ENCODE measurements around the gene MED9. TPM values are rescaled to one million over a fixed set of nuclear protein-coding genes. Genes with fewer than 3 reads are reported as not detected.

Gene MED9
- total RNA-seq, 2 donors from 2014 or later = 11.3 to 18.2 TPM

- Mint-ChIP-seq H3K9me3 (no peaks in the 10 kb centered on the region), H3K4me3 (peak overlapping the region; percentile 60), H3K27ac (no peak overlapping the region), H3K4me1 (ENCODE audit: low read depth in 2 of 2) (peaks cover 10 to 12% of the 10 kb centered on the region in 2 donors), H3K27me3 (peaks cover 3 to 7% of the 10 kb centered on the region in 2 donors), H3K36me3 (no peaks in the 10 kb centered on the region)
- ATAC-seq (no peak), DNase-seq (ENCODE audit: low spot score) (no peak)
Measured at GRCh38 chr17:17497065-17497844, 20.5 kb downstream of the MED9 start.

- DNase-seq (ENCODE audit: low spot score) (no peak), ATAC-seq (no peak)
- Mint-ChIP-seq H3K4me1 (ENCODE audit: low read depth in 2 of 2) (peaks cover 10 to 12% of the 10 kb centered on the region in 2 donors), H3K4me3 (no peak overlapping the region), H3K27me3 (peaks cover 3 to 7% of the 10 kb centered on the region in 2 donors), H3K27ac (no peak overlapping the region), H3K9me3 (no peaks in the 10 kb centered on the region), H3K36me3 (no peaks in the 10 kb centered on the region)
Measured at GRCh38 chr17:17497845-17498520, 21.2 kb downstream of the MED9 start.

- Mint-ChIP-seq H3K27ac (no peak overlapping the region), H3K9me3 (no peaks in the 10 kb centered on the region), H3K4me3 (no peak overlapping the region), H3K27me3 (peaks cover 3 to 7% of the 10 kb centered on the region in 2 donors), H3K4me1 (ENCODE audit: low read depth in 2 of 2) (peaks cover 10 to 12% of the 10 kb centered on the region in 2 donors), H3K36me3 (no peaks in the 10 kb centered on the region)
- no peak for ATAC-seq
- no peak for DNase-seq (ENCODE audit: low spot score)
Measured at GRCh38 chr17:17498606-17499301, 22.0 kb downstream of the MED9 start.

- no peaks in the 10 kb centered on the region for H3K36me3 Mint-ChIP-seq
- no peak overlapping the region for H3K4me3 Mint-ChIP-seq
Measured at GRCh38 chr17:17499402-17500145, 22.8 kb downstream of the MED9 start.

GRCh38 chr17:17500999-17501605 lies 24.3 kb downstream of the MED9 start:
- Mint-ChIP-seq H3K27me3 (no peaks in the 10 kb centered on the region), H3K4me1 (ENCODE audit: low read depth in 2 of 2) (peaks cover 2 to 4% of the 10 kb centered on the region in 2 donors), H3K9me3 (no peaks in the 10 kb centered on the region), H3K4me3 (no peak overlapping the region), H3K27ac (no peak overlapping the region), H3K36me3 (no peaks in the 10 kb centered on the region)
- ATAC-seq = no peak
- DNase-seq (ENCODE audit: low spot score) = peak; percentile 20

More at GRCh38 chr17:17499402-17500145, 22.8 kb downstream of the MED9 start:
- DNase-seq (ENCODE audit: low spot score) (no peak), ATAC-seq (no peak)
- Mint-ChIP-seq H3K27me3 (peaks cover 3 to 7% of the 10 kb centered on the region in 2 donors), H3K9me3 (no peaks in the 10 kb centered on the region), H3K4me1 (ENCODE audit: low read depth in 2 of 2) (peaks cover 10 to 12% of the 10 kb centered on the region in 2 donors), H3K27ac (no peak overlapping the region)

- H3K27me3 Mint-ChIP-seq = no peaks in the 10 kb centered on the region
- ATAC-seq = no peak
Measured at GRCh38 chr17:17502741-17503565, 26.2 kb downstream of the MED9 start.

GRCh38 chr17:17503566-17504130 lies 26.8 kb downstream of the MED9 start:
- ATAC-seq (no peak), DNase-seq (ENCODE audit: low spot score) (no peak)
- Mint-ChIP-seq H3K27me3 (no peaks in the 10 kb centered on the region), H3K36me3 (no peaks in the 10 kb centered on the region), H3K4me1 (ENCODE audit: low read depth in 2 of 2) (no peaks in the 10 kb centered on the region), H3K4me3 (no peak overlapping the region), H3K27ac (no peak overlapping the region), H3K9me3 (no peaks in the 10 kb centered on the region)

More at GRCh38 chr17:17502741-17503565, 26.2 kb downstream of the MED9 start:
- Mint-ChIP-seq H3K9me3 (no peaks in the 10 kb centered on the region), H3K4me1 (ENCODE audit: low read depth in 2 of 2) (no peaks in the 10 kb centered on the region), H3K36me3 (no peaks in the 10 kb centered on the region), H3K4me3 (no peak overlapping the region), H3K27ac (no peak overlapping the region)
- no peak for DNase-seq (ENCODE audit: low spot score)

- H3K4me3 Mint-ChIP-seq = no peak overlapping the region
- ATAC-seq (no peak), DNase-seq (ENCODE audit: low spot score) (no peak)
- H3K4me1 Mint-ChIP-seq (ENCODE audit: low read depth in 2 of 2) = no peaks in the 10 kb centered on the region
- H3K36me3 Mint-ChIP-seq = no peaks in the 10 kb centered on the region
- H3K27ac Mint-ChIP-seq = no peak overlapping the region
- H3K9me3 Mint-ChIP-seq = no peaks in the 10 kb centered on the region
- H3K27me3 Mint-ChIP-seq = no peaks in the 10 kb centered on the region
Measured at GRCh38 chr17:17504341-17505140, 27.7 kb downstream of the MED9 start.

- no peaks in the 10 kb centered on the region for H3K27me3 Mint-ChIP-seq
- no peak overlapping the region for H3K27ac Mint-ChIP-seq
- no peak for ATAC-seq
- H3K9me3 Mint-ChIP-seq = no peaks in the 10 kb centered on the region
- H3K4me3 Mint-ChIP-seq = no peak overlapping the region
- no peaks in the 10 kb centered on the region for H3K36me3 Mint-ChIP-seq
- peaks cover 0 to 4% of the 10 kb centered on the region in 2 donors for H3K4me1 Mint-ChIP-seq (ENCODE audit: low read depth in 2 of 2)
- no peak for DNase-seq (ENCODE audit: low spot score)
Measured at GRCh38 chr17:17505151-17505550, 28.4 kb downstream of the MED9 start.

GRCh38 chr17:17505610-17506171 lies 28.9 kb downstream of the MED9 start:
- Mint-ChIP-seq H3K4me1 (ENCODE audit: low read depth in 2 of 2) (peaks cover 0 to 4% of the 10 kb centered on the region in 2 donors), H3K4me3 (no peak overlapping the region), H3K36me3 (no peaks in the 10 kb centered on the region), H3K27ac (no peak overlapping the region), H3K27me3 (no peaks in the 10 kb centered on the region), H3K9me3 (no peaks in the 10 kb centered on the region)
- ATAC-seq = no peak
- no peak for DNase-seq (ENCODE audit: low spot score)

GRCh38 chr17:17506181-17506741 lies 29.5 kb downstream of the MED9 start:
- ATAC-seq = peak in 1 of 2 donors; percentile 2
- peaks cover 0 to 4% of the 10 kb centered on the region in 2 donors for H3K4me1 Mint-ChIP-seq (ENCODE audit: low read depth in 2 of 2)
- DNase-seq (ENCODE audit: low spot score) = no peak
- H3K27ac Mint-ChIP-seq = no peak overlapping the region
- H3K27me3 Mint-ChIP-seq = no peaks in the 10 kb centered on the region
- no peak overlapping the region for H3K4me3 Mint-ChIP-seq
- no peaks in the 10 kb centered on the region for H3K9me3 Mint-ChIP-seq
- H3K36me3 Mint-ChIP-seq = no peaks in the 10 kb centered on the region
